RWPE2 (cell line): ENCODE data around the gene ANKRD52.

Experiments used
- ATAC-seq: fragments of 200-7000 bp; cut with Tn5 transposase; 3 replicates; pipeline ENCODE4 v1.9.1; 2021; ENCODE audit warnings: low read depth
- DNase-seq: peaks from one replicate; pipeline ENCODE4 v3.0.0-alpha.2; 2020; ENCODE audit warnings: low spot score
- H3K27ac ChIP-seq: fragments of 450-650 bp; 2 replicates; pipeline ENCODE4 v1.5.1; 2017; ENCODE audit warnings: mild to moderate bottlenecking; ENCODE audit not compliant: poor library complexity, severe bottlenecking
- H3K27me3 ChIP-seq: fragments of 250-450 bp; sonication (Bioruptor Pico); 2 replicates; pipeline ENCODE4 v1.5.1; 2021; ENCODE audit warnings: mild to moderate bottlenecking, moderate library complexity; ENCODE audit not compliant: insufficient read depth, poor library complexity, severe bottlenecking
- H3K36me3 ChIP-seq: fragments of 250-450 bp; sonication (Bioruptor Pico); 2 replicates; pipeline ENCODE4 v1.5.1; 2020; ENCODE audit warnings: low read depth, mild to moderate bottlenecking, moderate library complexity
- H3K4me1 ChIP-seq: fragments of 250-450 bp; sonication (Bioruptor Pico); 2 replicates; pipeline ENCODE4 v1.5.1; 2021; ENCODE audit warnings: mild to moderate bottlenecking, moderate library complexity; ENCODE audit not compliant: insufficient read depth, poor library complexity, severe bottlenecking
- H3K4me3 ChIP-seq: fragments of 250-450 bp; sonication (Bioruptor Pico); 2 replicates; pipeline ENCODE4 v1.5.1; 2021; ENCODE audit warnings: mild to moderate bottlenecking, moderate library complexity; ENCODE audit not compliant: severe bottlenecking
- H3K9me3 ChIP-seq: fragments of 250-450 bp; sonication (Bioruptor Pico); 2 replicates; pipeline ENCODE4 v1.5.1; 2021; ENCODE audit warnings: mild to moderate bottlenecking, moderate library complexity; ENCODE audit not compliant: severe bottlenecking
- TF ChIP-seq, protein P1 (sequence below): fragments of 450-650 bp; IDR thresholded peaks from one replicate; pipeline ENCODE4 v1.5.1; 2017; ENCODE audit warnings: mild to moderate bottlenecking, moderate library complexity; ENCODE audit not compliant: poor library complexity, severe bottlenecking

The ANKRD52 gene

DNA sequence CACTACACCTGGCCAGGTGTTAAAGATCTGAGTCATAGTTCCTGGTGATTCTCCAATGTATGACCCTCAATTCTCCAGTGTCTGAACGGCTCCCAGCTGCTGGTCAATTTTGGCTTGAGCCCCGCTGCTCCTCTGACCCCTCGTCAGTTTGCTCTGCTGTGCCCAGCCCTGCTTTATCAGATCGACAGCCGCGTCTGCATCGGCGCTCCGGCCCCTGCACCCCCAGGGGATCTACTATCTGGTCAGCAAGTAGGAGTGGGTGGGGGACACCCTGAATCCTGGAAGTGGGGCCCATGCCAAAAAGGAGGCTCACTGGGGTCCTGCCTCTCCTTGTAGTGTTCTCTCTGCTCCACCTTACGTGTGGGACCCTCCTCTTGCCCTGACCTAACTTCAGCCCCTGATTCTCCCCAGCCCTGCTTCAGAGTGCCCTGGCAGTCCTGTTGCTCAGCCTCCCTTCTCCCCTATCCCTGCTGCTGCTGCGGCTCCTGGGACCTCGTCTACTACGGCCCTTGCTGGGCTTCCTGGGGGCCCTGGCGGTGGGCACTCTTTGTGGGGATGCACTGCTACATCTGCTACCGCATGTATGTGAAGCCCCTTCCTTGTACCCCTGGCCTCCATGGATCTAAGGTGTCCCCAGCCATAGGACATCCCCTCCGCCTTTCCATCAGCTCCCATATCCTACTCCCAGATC, 23.3 kb downstream of the ANKRD52 start:
- 0 out of 3 replicates have a peak, but pooled peaks have one; percentile 13 for ATAC-seq
- no peak for DNase-seq
- H3K4me1 ChIP-seq: no peaks in the 10 kb centered on the region
- H3K27ac ChIP-seq: no peak overlapping the region
- TF ChIP-seq, protein P1, sequence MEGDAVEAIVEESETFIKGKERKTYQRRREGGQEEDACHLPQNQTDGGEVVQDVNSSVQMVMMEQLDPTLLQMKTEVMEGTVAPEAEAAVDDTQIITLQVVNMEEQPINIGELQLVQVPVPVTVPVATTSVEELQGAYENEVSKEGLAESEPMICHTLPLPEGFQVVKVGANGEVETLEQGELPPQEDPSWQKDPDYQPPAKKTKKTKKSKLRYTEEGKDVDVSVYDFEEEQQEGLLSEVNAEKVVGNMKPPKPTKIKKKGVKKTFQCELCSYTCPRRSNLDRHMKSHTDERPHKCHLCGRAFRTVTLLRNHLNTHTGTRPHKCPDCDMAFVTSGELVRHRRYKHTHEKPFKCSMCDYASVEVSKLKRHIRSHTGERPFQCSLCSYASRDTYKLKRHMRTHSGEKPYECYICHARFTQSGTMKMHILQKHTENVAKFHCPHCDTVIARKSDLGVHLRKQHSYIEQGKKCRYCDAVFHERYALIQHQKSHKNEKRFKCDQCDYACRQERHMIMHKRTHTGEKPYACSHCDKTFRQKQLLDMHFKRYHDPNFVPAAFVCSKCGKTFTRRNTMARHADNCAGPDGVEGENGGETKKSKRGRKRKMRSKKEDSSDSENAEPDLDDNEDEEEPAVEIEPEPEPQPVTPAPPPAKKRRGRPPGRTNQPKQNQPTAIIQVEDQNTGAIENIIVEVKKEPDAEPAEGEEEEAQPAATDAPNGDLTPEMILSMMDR: no peak
- H3K4me3 ChIP-seq: no peak overlapping the region
- H3K36me3 ChIP-seq: peaks cover 9% of the 10 kb centered on the region; the same call in 1 of the 2 replicates
- H3K27me3 ChIP-seq: no peaks in the 10 kb centered on the region
- no peaks in the 10 kb centered on the region for H3K9me3 ChIP-seq

DNA sequence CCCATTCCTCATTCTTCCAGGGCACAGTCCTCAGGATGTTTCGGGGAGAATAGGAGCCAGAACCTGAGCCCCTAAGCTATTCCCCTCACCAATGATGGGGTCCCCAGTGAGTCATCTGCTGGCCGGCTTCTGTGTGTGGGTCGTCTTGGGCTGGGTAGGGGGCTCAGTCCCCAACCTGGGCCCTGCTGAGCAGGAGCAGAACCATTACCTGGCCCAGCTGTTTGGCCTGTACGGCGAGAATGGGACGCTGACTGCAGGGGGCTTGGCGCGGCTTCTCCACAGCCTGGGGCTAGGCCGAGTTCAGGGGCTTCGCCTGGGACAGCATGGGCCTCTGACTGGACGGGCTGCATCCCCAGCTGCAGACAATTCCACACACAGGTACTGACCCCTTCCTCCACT, 27.0 kb downstream of the ANKRD52 start:
- ATAC-seq: no peak
- no peak overlapping the region for H3K4me3 ChIP-seq

DNA sequence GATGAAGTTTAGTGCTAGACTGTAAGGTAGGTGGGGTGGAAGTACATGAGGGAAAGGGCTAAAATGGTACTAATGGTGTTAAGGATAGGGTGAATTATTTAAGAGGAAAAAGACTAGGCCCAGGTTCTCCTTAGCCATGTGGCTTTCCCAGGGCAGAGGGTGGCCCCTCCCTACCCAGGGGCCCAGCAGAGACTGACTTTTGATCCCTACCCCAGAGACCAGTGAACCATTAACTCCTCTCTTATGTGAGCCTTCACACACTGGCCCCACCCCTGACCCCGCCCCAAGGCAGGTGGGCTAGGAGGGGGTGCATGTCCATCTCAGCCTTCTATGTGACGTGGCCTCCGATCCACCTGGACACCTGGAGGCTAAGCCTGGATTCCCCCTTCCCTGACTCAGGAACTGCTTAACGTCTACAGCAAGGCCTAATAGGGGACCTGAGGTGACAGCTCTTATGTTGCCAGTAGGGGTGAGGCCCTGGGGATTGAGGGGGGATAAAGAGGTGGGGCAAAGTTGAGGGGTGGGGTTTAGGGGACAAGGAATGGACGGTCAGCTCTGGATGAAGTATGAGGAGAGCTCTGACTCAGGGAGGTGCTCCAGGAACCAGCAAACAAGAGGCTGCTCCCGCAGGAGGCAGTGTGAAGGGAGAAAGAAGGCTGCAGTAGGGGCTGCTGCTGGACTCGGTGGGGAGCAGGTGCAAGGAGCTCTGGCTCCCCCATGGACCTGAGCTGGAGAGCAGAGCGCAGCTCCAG, 27.6 kb downstream of the ANKRD52 start:
- Histone ChIP-seq H3K27ac (no peak overlapping the region), H3K4me3 (no peak overlapping the region), H3K36me3 (peaks cover 10% of the 10 kb centered on the region), H3K27me3 (no peaks in the 10 kb centered on the region), H3K9me3 (no peaks in the 10 kb centered on the region), H3K4me1 (no peaks in the 10 kb centered on the region)
- DNase-seq: no peak
- no peak for ATAC-seq
- TF ChIP-seq, protein P1: no peak

More for the DNA sequence above, 27.0 kb downstream of the ANKRD52 start:
- Histone ChIP-seq H3K4me1 (no peaks in the 10 kb centered on the region), H3K9me3 (no peaks in the 10 kb centered on the region), H3K36me3 (peaks cover 10% of the 10 kb centered on the region), H3K27me3 (no peaks in the 10 kb centered on the region), H3K27ac (no peak overlapping the region)
- TF ChIP-seq, protein P1: no peak
- DNase-seq: no peak

DNA sequence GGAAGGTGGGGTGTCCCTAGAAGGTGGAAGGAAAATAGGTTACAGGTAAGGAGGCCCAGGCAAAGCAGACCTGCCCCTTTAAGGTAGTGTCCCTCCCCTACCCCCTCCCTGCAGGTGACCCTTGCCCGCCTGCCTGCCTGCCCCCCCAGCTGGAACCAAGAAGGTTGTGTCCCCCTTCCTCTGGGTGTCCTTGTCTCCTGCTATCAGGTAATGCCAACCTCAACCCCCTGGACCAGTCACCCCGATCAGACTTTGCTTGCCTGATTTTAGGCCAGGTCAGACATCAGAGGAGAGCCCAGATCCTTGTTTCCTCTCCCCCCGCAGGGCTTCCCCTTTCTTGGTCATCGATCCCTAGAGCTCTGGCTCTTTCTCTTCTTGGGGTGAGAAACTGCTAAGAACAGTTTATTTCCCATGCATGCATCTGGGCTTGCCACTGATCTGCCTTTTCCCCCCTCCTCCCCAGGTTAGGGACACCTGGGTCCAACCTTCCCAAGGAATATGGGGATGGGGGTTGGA, 28.2 kb downstream of the ANKRD52 start, which contains the start of gene SLC39A5:
Gene SLC39A5, plus strand, starts transcription at position 136 of the 516 bp plus-strand sequence. CDS start 1,224 bp downstream, outside the sequence.
- TF ChIP-seq, protein P1: no peak
- no peaks in the 10 kb centered on the region for H3K27me3 ChIP-seq
- no peak within 1 kb of the TSS for H3K27ac ChIP-seq
- ATAC-seq: no peak
- H3K9me3 ChIP-seq: no peaks in the 10 kb centered on the region
- H3K4me1 ChIP-seq: no peaks in the 10 kb centered on the region
- peaks cover 10% of the 10 kb centered on the region for H3K36me3 ChIP-seq
- H3K4me3 ChIP-seq: no peak within 1 kb of the TSS
- DNase-seq: no peak
